HUES6 (cell line): Measurements from ENCODE around the gene MRPS5.

Experiments used
- H3K27ac ChIP-seq: 2 replicates; pipeline ENCODE4 v1.7.0; 2013; ENCODE audit warnings: low read depth, mild to moderate bottlenecking, low read length, inconsistent platforms
- H3K27me3 ChIP-seq: 2 replicates; pipeline ENCODE4 v1.6.1; 2013; ENCODE audit warnings: low read length; ENCODE audit not compliant: control insufficient read depth, insufficient read depth
- H3K36me3 ChIP-seq: 2 replicates; pipeline ENCODE4 v1.6.1; 2013; ENCODE audit warnings: low read length; ENCODE audit not compliant: control insufficient read depth, insufficient read depth
- H3K4me1 ChIP-seq: 2 replicates; pipeline ENCODE4 v1.6.1; 2013; ENCODE audit warnings: low read length; ENCODE audit not compliant: control insufficient read depth, insufficient read depth
- H3K4me3 ChIP-seq: 2 replicates; pipeline ENCODE4 v1.5.1; 2013; ENCODE audit warnings: low read depth, low read length
- H3K9ac ChIP-seq: one replicate; pipeline ENCODE4 v1.6.1; 2013; ENCODE audit warnings: mild to moderate bottlenecking, low read length
- H3K9me3 ChIP-seq: 2 replicates; pipeline ENCODE4 v1.6.1; 2013; ENCODE audit warnings: low read depth, low read length; ENCODE audit not compliant: control insufficient read depth, insufficient read depth

Gene MRPS5

DNA sequence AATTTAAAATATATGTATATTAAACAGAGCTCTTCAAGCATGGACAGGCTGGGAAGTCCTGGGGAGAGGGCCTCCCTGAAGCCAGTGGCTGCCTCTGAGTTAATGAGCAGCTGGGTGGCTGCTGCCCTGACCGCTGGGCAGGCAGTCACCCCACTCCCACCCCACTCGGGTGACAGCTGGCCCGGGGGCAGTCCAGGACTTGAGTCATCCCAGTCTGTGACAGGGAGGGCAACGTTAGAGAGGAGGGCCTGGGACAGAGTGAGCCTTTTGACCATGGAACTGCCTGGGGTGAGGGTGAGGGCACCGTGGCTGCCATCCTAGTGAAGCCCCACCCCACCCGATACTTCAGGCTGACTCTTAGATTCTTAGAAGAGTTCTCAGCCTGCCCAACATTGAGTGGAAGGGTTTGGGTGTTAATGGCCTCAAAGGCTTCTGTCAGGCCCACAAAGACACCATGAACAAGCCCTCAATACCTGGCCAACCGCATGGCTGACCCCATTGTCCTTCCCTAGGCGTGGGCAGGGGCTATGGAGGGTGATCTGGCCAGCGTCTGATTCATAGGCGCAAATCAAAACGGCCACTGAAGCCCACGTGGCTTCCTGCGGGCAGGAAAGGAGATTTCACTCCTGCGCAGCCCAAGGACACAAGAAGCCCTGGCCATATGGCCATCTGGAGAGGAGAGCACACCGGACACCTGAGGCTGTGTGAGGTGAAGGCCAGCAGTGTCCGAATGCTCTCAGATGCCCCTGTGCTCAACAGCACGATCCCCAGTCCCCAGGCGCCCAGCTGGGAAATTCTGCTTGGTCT lies 47.5 kb downstream of the MRPS5 start:
- no peak overlapping the region for H3K9ac ChIP-seq
- no peak overlapping the region for H3K4me3 ChIP-seq
- peaks cover 3% of the 10 kb centered on the region; the same call in 1 of the 2 replicates for H3K27me3 ChIP-seq
- H3K36me3 ChIP-seq, result no peaks in the 10 kb centered on the region
- no peaks in the 10 kb centered on the region for H3K9me3 ChIP-seq
- H3K4me1 ChIP-seq, result peaks cover 17% of the 10 kb centered on the region
- no peak overlapping the region for H3K27ac ChIP-seq

DNA sequence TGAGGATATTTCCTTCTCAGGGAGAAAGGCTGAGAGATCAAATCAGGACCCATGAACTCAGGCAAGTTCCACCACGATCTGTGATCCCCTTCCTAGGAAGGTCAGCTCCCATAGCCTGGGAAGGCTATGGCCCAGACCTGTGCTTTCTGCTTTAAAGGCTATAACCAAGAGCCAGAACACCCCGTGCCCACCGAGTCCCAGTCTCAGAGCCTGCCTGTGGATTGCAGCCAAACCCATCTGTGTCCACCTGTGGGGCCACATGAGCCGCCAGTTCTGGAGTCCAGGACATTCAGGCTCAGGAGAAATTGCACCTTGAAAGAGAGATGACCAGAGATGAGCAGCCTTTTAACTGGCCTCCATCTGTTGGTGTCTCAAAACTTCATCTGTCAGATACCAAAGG lies 49.2 kb downstream of the MRPS5 start:
- peaks cover 3% of the 10 kb centered on the region; the same call in 1 of the 2 replicates for H3K4me1 ChIP-seq
- H3K27me3 ChIP-seq, result peaks cover 2% of the 10 kb centered on the region; the same call in 1 of the 2 replicates
- no peak overlapping the region for H3K9ac ChIP-seq
- H3K4me3 ChIP-seq, result no peak overlapping the region
- H3K9me3 ChIP-seq, result no peaks in the 10 kb centered on the region
- no peaks in the 10 kb centered on the region for H3K36me3 ChIP-seq
- no peak overlapping the region for H3K27ac ChIP-seq

GRCh38 chr2:95071856-95072255 lies 49.8 kb downstream of the MRPS5 start:
- no peak overlapping the region for H3K27ac ChIP-seq
- no peaks in the 10 kb centered on the region for H3K4me1 ChIP-seq
- H3K36me3 ChIP-seq, result no peaks in the 10 kb centered on the region

DNA sequence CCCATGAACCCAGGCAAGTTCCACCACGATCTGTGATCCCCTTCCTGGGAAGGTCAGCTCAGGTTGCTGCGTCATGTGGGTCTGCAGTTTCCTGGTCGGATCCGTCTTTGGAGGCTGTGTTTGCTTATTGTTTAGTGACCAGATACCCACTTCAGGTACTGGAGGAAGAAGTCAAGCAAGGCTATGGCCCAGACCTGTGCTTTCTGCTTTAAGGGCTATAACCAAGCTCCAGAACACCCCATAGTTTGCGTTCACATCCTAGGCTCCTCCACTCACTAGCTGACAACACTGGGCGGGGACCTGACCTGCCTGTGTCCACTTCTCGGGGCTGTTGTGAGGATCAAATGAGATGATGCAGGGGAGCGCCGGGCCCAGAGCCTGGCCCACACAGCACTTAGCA lies 52.1 kb downstream of the MRPS5 start:
- Histone ChIP-seq H3K36me3 (no peaks in the 10 kb centered on the region), H3K27ac (no peak overlapping the region), H3K4me1 (no peaks in the 10 kb centered on the region), H3K4me3 (no peak overlapping the region), H3K27me3 (no peaks in the 10 kb centered on the region), H3K9me3 (no peaks in the 10 kb centered on the region), H3K9ac (no peak overlapping the region)

More at GRCh38 chr2:95071856-95072255, 49.8 kb downstream of the MRPS5 start:
- H3K4me3 ChIP-seq, result no peak overlapping the region
- no peaks in the 10 kb centered on the region for H3K27me3 ChIP-seq
- H3K9me3 ChIP-seq, result no peaks in the 10 kb centered on the region
- H3K9ac ChIP-seq, result no peak overlapping the region

DNA sequence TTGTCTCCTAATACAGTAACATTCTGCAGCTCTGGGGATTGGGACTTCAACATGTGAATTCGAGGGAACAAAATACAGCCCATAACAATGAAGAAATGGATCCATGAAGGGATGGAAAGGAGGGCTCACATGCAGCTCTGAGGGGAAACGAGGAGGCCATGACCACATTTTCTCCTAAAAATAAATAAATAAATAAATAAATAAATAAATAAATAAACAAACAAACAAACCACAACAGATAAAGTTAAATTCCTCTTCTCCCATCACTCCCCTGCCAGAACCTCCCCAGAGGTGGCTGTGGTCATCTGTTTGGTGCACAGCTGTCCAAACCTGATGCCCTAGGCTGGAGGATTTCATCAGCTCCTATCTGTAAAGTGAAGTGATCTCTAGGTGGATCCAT lies 53.4 kb downstream of the MRPS5 start:
- H3K27ac ChIP-seq, result no peak overlapping the region
- H3K27me3 ChIP-seq, result no peaks in the 10 kb centered on the region
- H3K4me1 ChIP-seq, result no peaks in the 10 kb centered on the region
- H3K36me3 ChIP-seq, result no peaks in the 10 kb centered on the region
- H3K9me3 ChIP-seq, result no peaks in the 10 kb centered on the region
- no peak overlapping the region for H3K9ac ChIP-seq
- no peak overlapping the region for H3K4me3 ChIP-seq

GRCh38 chr2:95063086-95063958 lies 58.3 kb downstream of the MRPS5 start:
- no peak overlapping the region for H3K9ac ChIP-seq
- no peaks in the 10 kb centered on the region for H3K27me3 ChIP-seq

DNA sequence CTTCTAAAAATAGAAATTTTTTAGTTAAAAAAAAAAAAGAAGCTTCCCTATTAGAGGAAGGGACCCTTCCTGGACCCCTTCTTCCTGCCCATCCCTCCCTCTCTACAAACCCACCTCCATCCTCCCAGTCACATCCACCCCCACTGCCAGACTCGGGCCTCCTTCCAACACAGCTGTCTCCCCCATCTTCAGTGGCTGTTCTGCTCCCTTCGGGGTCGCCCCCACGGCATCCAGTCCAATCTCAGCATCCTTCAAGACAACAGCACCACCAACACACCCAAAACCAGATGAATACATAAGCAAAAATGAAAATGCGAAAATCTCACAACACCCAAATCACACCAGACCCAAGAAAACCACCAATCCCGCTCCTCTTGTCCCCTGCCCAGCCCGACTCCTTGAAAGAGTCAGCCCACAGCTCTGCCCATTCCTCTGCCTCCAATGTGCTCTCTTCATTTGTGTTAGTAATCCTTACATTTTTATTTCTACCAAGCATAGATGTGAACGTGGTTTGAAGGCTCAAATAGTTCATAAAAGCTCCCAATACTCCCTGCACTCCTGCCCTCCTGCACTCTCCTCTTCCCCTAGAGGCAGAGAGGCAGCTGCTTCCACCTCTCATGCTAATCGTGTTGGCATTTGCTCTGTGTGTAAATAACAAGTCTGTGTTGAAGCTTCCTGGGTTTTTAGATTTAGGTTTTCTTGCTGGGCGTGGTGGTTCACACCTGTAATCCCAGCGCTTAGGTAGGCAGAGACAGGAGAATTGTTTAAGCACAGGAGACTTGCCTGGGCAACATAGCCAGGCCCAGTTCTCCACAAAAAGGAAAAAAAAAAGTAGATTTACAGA lies 59.1 kb downstream of the MRPS5 start:
- no peaks in the 10 kb centered on the region for H3K27me3 ChIP-seq
- no peaks in the 10 kb centered on the region for H3K36me3 ChIP-seq
- H3K4me1 ChIP-seq, result peaks cover 16% of the 10 kb centered on the region
- no peak overlapping the region for H3K27ac ChIP-seq
- no peaks in the 10 kb centered on the region for H3K9me3 ChIP-seq
- no peak overlapping the region for H3K9ac ChIP-seq
- no peak overlapping the region for H3K4me3 ChIP-seq

More at GRCh38 chr2:95063086-95063958, 58.3 kb downstream of the MRPS5 start:
- Histone ChIP-seq H3K36me3 (no peaks in the 10 kb centered on the region), H3K27ac (no peak overlapping the region), H3K9me3 (no peaks in the 10 kb centered on the region), H3K4me3 (no peak overlapping the region), H3K4me1 (peaks cover 16% of the 10 kb centered on the region)

GRCh38 chr2:95061601-95062183 lies 59.9 kb downstream of the MRPS5 start:
- no peak overlapping the region for H3K4me3 ChIP-seq
- peaks cover 16% of the 10 kb centered on the region for H3K4me1 ChIP-seq
- H3K9ac ChIP-seq, result no peak overlapping the region
- H3K27me3 ChIP-seq, result no peaks in the 10 kb centered on the region
- H3K9me3 ChIP-seq, result no peaks in the 10 kb centered on the region
- no peaks in the 10 kb centered on the region for H3K36me3 ChIP-seq
- no peak overlapping the region for H3K27ac ChIP-seq

- no peaks in the 10 kb centered on the region for H3K9me3 ChIP-seq
- no peak overlapping the region for H3K4me3 ChIP-seq
- no peaks in the 10 kb centered on the region for H3K27me3 ChIP-seq
- no peak overlapping the region for H3K9ac ChIP-seq
- H3K27ac ChIP-seq, result no peak overlapping the region
- H3K4me1 ChIP-seq, result peaks cover 16% of the 10 kb centered on the region
- H3K36me3 ChIP-seq, result no peaks in the 10 kb centered on the region
Observed at GRCh38 chr2:95061119-95061512, 60.5 kb downstream of the MRPS5 start.

- no peak overlapping the region for H3K27ac ChIP-seq
- no peak overlapping the region for H3K4me3 ChIP-seq
Observed at GRCh38 chr2:95060446-95061118, 61.0 kb downstream of the MRPS5 start.

More at GRCh38 chr2:95060446-95061118, 61.0 kb downstream of the MRPS5 start:
- no peak overlapping the region for H3K9ac ChIP-seq
- H3K27me3 ChIP-seq, result no peaks in the 10 kb centered on the region
- H3K36me3 ChIP-seq, result no peaks in the 10 kb centered on the region
- H3K9me3 ChIP-seq, result no peaks in the 10 kb centered on the region
- H3K4me1 ChIP-seq, result peaks cover 16% of the 10 kb centered on the region
